Trophoblast cell (in vitro differentiated cells and primary cell): Measurements from ENCODE around the gene UBXN2A.
"Not testable (repeated sequence)": the region's sequence is repeated elsewhere in the genome, so short reads cannot be mapped to it uniquely, and the experiment has no call there.

Source experiments
- DNase-seq, 2 donors: peaks; one replicate each; pipeline ENCODE4 v3.0.0-alpha.2; 2016
- H2AFZ ChIP-seq: 2 replicates; pipeline ENCODE4 v1.6.1; 2013; ENCODE audit warnings: low read length, moderate library complexity, mild to moderate bottlenecking; ENCODE audit not compliant: insufficient read depth, poor library complexity
- H2AK5ac ChIP-seq: 2 replicates; pipeline ENCODE4 v1.6.1; 2013; ENCODE audit warnings: mild to moderate bottlenecking, low read length
- H2BK120ac ChIP-seq: 2 replicates; pipeline ENCODE4 v1.6.1; 2013; ENCODE audit warnings: low read length, mild to moderate bottlenecking, moderate library complexity; ENCODE audit not compliant: insufficient read depth, poor library complexity
- H2BK12ac ChIP-seq: 2 replicates; pipeline ENCODE4 v1.6.1; 2013; ENCODE audit warnings: mild to moderate bottlenecking, low read length, moderate library complexity
- H2BK5ac ChIP-seq: 2 replicates; pipeline ENCODE4 v1.6.1; 2013; ENCODE audit warnings: low read length, low read depth, moderate library complexity, mild to moderate bottlenecking; ENCODE audit not compliant: poor library complexity
- H3K14ac ChIP-seq: 2 replicates; pipeline ENCODE4 v1.6.1; 2013; ENCODE audit warnings: mild to moderate bottlenecking, low read length
- H3K18ac ChIP-seq: 2 replicates; pipeline ENCODE4 v1.6.1; 2013; ENCODE audit warnings: mild to moderate bottlenecking, low read length
- H3K23ac ChIP-seq: 2 replicates; pipeline ENCODE4 v1.6.1; 2013; ENCODE audit warnings: low read length
- H3K27ac ChIP-seq: 2 replicates; pipeline ENCODE4 v1.5.1; 2013; ENCODE audit warnings: low read depth, mild to moderate bottlenecking, inconsistent platforms, low read length, moderate library complexity
- H3K27me3 ChIP-seq: 2 replicates; pipeline ENCODE4 v1.6.1; 2013; ENCODE audit warnings: inconsistent platforms, mild to moderate bottlenecking, low read length, moderate library complexity; ENCODE audit not compliant: insufficient read depth
- H3K36me3 ChIP-seq, 2 experiments: 1 replicate in 1 of 2; 2 replicates in 1 of 2; pipeline ENCODE4 v1.6.1; 2013; ENCODE audit warnings: low read length in 2 of 2, mild to moderate bottlenecking in 2 of 2, moderate library complexity in 1 of 2; ENCODE audit not compliant: insufficient read depth in 2 of 2, control insufficient read depth in 1 of 2
- H3K4ac ChIP-seq: 2 replicates; pipeline ENCODE4 v1.6.1; 2013; ENCODE audit warnings: low read depth, mild to moderate bottlenecking, low read length, moderate library complexity
- H3K4me1 ChIP-seq, 2 experiments: 1 replicate in 1 of 2; 2 replicates in 1 of 2; pipeline ENCODE4 v1.6.1; 2013; ENCODE audit warnings: low read length in 2 of 2, mild to moderate bottlenecking in 2 of 2, moderate library complexity in 1 of 2; ENCODE audit not compliant: insufficient read depth in 2 of 2, control insufficient read depth in 1 of 2
- H3K4me2 ChIP-seq: 2 replicates; pipeline ENCODE4 v1.6.1; 2013; ENCODE audit warnings: inconsistent platforms, mild to moderate bottlenecking, low read length, moderate library complexity
- H3K4me3 ChIP-seq: 2 replicates; pipeline ENCODE4 v1.5.1; 2013; ENCODE audit warnings: mild to moderate bottlenecking, low read depth, low read length, inconsistent platforms
- H3K79me1 ChIP-seq: one replicate; pipeline ENCODE4 v1.6.1; 2013; ENCODE audit warnings: low read length
- H3K79me2 ChIP-seq: 2 replicates; pipeline ENCODE4 v1.6.1; 2013; ENCODE audit warnings: low read length, mild to moderate bottlenecking; ENCODE audit not compliant: control insufficient read depth, insufficient read depth, poor library complexity
- H3K9ac ChIP-seq: 2 replicates; pipeline ENCODE4 v1.6.1; 2013; ENCODE audit warnings: mild to moderate bottlenecking, low read length
- H3K9me3 ChIP-seq: 2 replicates; pipeline ENCODE4 v1.6.1; 2013; ENCODE audit warnings: low read depth, mild to moderate bottlenecking, control low read depth, inconsistent platforms, low read length; ENCODE audit not compliant: insufficient read depth
- H4K12ac ChIP-seq: 2 replicates; pipeline ENCODE4 v1.6.1; 2013; ENCODE audit warnings: low read depth, mild to moderate bottlenecking, low read length, moderate library complexity
- H4K8ac ChIP-seq: 2 replicates; pipeline ENCODE4 v1.6.1; 2013; ENCODE audit warnings: low read depth, mild to moderate bottlenecking, low read length, moderate library complexity
- H4K91ac ChIP-seq: one replicate; pipeline ENCODE4 v1.6.1; 2013; ENCODE audit warnings: low read depth, mild to moderate bottlenecking, low read length, moderate library complexity
- WGBS: extraction: QIAGEN DNeasy Blood & Tissue Kit; methylation state at CpG from one replicate; pipeline ENCODE4 v1.1.7; 2013; ENCODE audit warnings: missing lambda C conversion rate; ENCODE audit not compliant: insufficient read length, insufficient coverage; ENCODE audit errors: extremely low coverage; 5-methylcytosine and 5-hydroxymethylcytosine counted together

The UBXN2A gene

DNA sequence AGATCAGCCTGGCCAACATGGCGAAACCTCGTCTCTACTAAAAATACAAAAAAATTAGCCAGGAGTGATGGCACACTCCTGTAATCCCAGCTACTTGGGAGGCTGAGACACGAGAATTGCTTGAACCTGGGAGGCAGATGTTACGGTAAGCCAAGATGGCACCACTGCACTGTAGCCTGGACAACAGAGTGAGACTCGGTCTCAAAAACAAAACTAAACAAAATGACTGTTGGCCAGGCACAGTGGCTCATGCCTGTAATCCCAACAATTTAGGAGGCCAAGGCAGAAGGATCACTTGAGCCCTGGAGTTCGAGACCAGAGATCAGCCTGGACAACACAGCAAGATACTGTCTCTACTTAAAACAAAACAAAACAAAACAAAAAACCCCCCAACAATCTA is 102.9 kb downstream of the UBXN2A start:
- H2BK12ac ChIP-seq, H2BK5ac ChIP-seq, DNase-seq, H3K79me2 ChIP-seq, H4K8ac ChIP-seq, H2BK120ac ChIP-seq, H4K91ac ChIP-seq, H4K12ac ChIP-seq, H3K4me2 ChIP-seq, H3K27me3 ChIP-seq, H2AK5ac ChIP-seq, H3K14ac ChIP-seq, H3K79me1 ChIP-seq, H3K18ac ChIP-seq, H3K4ac ChIP-seq, H3K27ac ChIP-seq, H3K9me3 ChIP-seq, H3K4me1 ChIP-seq, H2AFZ ChIP-seq, H3K4me3 ChIP-seq, H3K36me3 ChIP-seq, H3K23ac ChIP-seq, H3K9ac ChIP-seq: not testable (repeated sequence)
- WGBS = no CpG with 5 or more reads among the region's 6 CpGs

- Histone ChIP-seq H2BK120ac (no peak overlapping the region), H3K9ac (no peak overlapping the region), H3K23ac (no peak overlapping the region), H3K27me3 (no peaks in the 10 kb centered on the region), H3K36me3 (no peaks in the 10 kb centered on the region), H3K4me1 (peaks cover 3 to 4% of the 10 kb centered on the region in 2 experiments), H2BK12ac (no peak overlapping the region), H3K79me1 (peaks cover 6% of the 10 kb centered on the region), H2AK5ac (no peak overlapping the region), H4K91ac (no peak overlapping the region), H3K27ac (no peak overlapping the region), H3K9me3 (peaks cover 3% of the 10 kb centered on the region), H3K4ac (no peak overlapping the region), H2AFZ (no peak overlapping the region), H4K8ac (no peak overlapping the region), H3K4me2 (no peak overlapping the region), H3K14ac (no peak overlapping the region), H3K4me3 (no peak overlapping the region), H3K79me2 (peaks cover 5% of the 10 kb centered on the region), H3K18ac (no peak overlapping the region), H2BK5ac (no peak overlapping the region), H4K12ac (no peak overlapping the region)
- no peak for DNase-seq
- WGBS = no CpG with 5 or more reads among the region's 11 CpGs
These were observed 105.5 kb downstream of the UBXN2A start for GRCh38 chr2:24045511-24046508.

DNA sequence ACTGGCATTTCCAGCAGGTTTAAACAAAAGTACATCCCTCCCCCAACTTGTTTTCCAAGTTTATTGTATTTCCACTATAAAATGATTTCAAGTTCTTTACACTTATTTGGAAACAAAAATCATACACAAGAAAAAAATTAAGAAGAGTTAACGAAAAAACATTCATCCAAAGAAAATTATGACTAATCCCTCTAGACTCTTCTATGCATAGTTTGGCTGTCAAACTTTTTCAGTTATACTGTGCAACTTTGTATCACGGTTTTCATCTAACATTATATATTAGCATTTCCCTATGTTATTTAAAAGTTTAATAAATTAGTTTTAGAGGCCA is 106.3 kb downstream of the UBXN2A start:
- WGBS = no CpG with 5 or more reads among the region's 2 CpGs

GRCh38 chr2:24046930-24047702 is 106.9 kb downstream of the UBXN2A start, which contains the start of gene WDCP:
WDCP (minus strand) TSS chr2:24047391; CDS start chr2:24039494, 7,897 bp downstream.
- Histone ChIP-seq H4K8ac (peak within 1 kb of the TSS; percentile 97), H2BK12ac (no peak within 1 kb of the TSS), H3K27me3 (no peaks in the 10 kb centered on the region), H3K27ac (no peak within 1 kb of the TSS), H3K14ac (peak within 1 kb of the TSS; percentile 88), H3K4ac (peak within 1 kb of the TSS; percentile 65), H3K9ac (peak within 1 kb of the TSS; percentile 72), H2BK120ac (peak within 1 kb of the TSS; percentile 60), H2BK5ac (no peak within 1 kb of the TSS), H2AFZ (peak within 1 kb of the TSS; percentile 95), H4K12ac (peak within 1 kb of the TSS; percentile 97), H3K4me2 (peak within 1 kb of the TSS; percentile 85), H2AK5ac (no peak within 1 kb of the TSS), H3K4me3 (peak within 1 kb of the TSS; percentile 85), H3K4me1 (peaks cover 3 to 4% of the 10 kb centered on the region in 2 experiments), H3K23ac (no peak within 1 kb of the TSS), H4K91ac (peak within 1 kb of the TSS; percentile 58), H3K36me3 (no peaks in the 10 kb centered on the region), H3K18ac (peak within 1 kb of the TSS; percentile 67), H3K79me1 (peaks cover 6% of the 10 kb centered on the region), H3K79me2 (peaks cover 5% of the 10 kb centered on the region), H3K9me3 (peaks cover 3% of the 10 kb centered on the region)
- WGBS = no CpG with 5 or more reads among the region's 38 CpGs
- peak; percentile 96 to 97 for DNase-seq

More for the DNA sequence above, 106.3 kb downstream of the UBXN2A start:
- H4K91ac ChIP-seq = no peak overlapping the region
- no peak for DNase-seq
- no peak overlapping the region for H3K4me3 ChIP-seq
- H3K79me2 ChIP-seq = peaks cover 5% of the 10 kb centered on the region
- H3K9me3 ChIP-seq = peaks cover 3% of the 10 kb centered on the region
- H3K23ac ChIP-seq = no peak overlapping the region
- H2AK5ac ChIP-seq = no peak overlapping the region
- no peak overlapping the region for H4K8ac ChIP-seq
- H3K4me1 ChIP-seq = peaks cover 3 to 4% of the 10 kb centered on the region in 2 experiments
- no peak overlapping the region for H4K12ac ChIP-seq
- H3K14ac ChIP-seq = no peak overlapping the region
- peaks cover 6% of the 10 kb centered on the region for H3K79me1 ChIP-seq
- no peaks in the 10 kb centered on the region for H3K36me3 ChIP-seq
- H2BK12ac ChIP-seq = no peak overlapping the region
- H3K27me3 ChIP-seq = no peaks in the 10 kb centered on the region
- H3K18ac ChIP-seq = no peak overlapping the region
- peak overlapping the region; percentile 85 for H3K4me2 ChIP-seq
- no peak overlapping the region for H2AFZ ChIP-seq
- H2BK120ac ChIP-seq = no peak overlapping the region
- no peak overlapping the region for H3K4ac ChIP-seq
- no peak overlapping the region for H3K9ac ChIP-seq
- H2BK5ac ChIP-seq = no peak overlapping the region
- no peak overlapping the region for H3K27ac ChIP-seq
